HepG2 (cell line): ENCODE results near the gene ATG9A. TPM values are rescaled to one million over a fixed set of nuclear protein-coding genes. Genes with fewer than 3 reads are reported as not detected.

Experiments
- ARNTL ChIP-seq: sonication (generic); formaldehyde crosslinking; IDR thresholded peaks from 2 replicates; pipeline ENCODE4 v1.4.0; 2020; ENCODE audit warnings: mild to moderate bottlenecking, missing genetic modification reagents
- CERS6 ChIP-seq: sonication (generic); formaldehyde crosslinking; IDR thresholded peaks from 2 replicates; pipeline ENCODE4 v1.5.0; 2020; ENCODE audit warnings: missing genetic modification reagents
- FOSL2 ChIP-seq: sonication (generic); formaldehyde crosslinking; IDR thresholded peaks from 2 replicates; pipeline ENCODE4 v1.4.0; 2020; ENCODE audit warnings: missing genetic modification reagents
- FOXA1 ChIP-seq, 2 experiments: fragments of 450-650 bp in 1 of 2; sonication (generic) in 1 of 2; formaldehyde crosslinking in 1 of 2; IDR thresholded peaks; 2 replicates each; pipeline versions ENCODE4 v1.4.0 to v1.6.1; 2016 to 2020; ENCODE audit warnings: missing genetic modification reagents in 1 of 2
- GLI4 ChIP-seq: sonication (generic); formaldehyde crosslinking; IDR thresholded peaks from 2 replicates; pipeline ENCODE4 v1.5.1; 2020; ENCODE audit warnings: missing genetic modification reagents, mild to moderate bottlenecking, moderate library complexity, borderline replicate concordance
- IRF2 ChIP-seq: IDR thresholded peaks from 2 replicates; pipeline ENCODE4 v1.6.1; 2018; ENCODE audit warnings: missing genetic modification reagents, missing compliant biosample characterization
- KDM6A ChIP-seq: IDR thresholded peaks from 2 replicates; pipeline ENCODE4 v1.6.1; 2016; ENCODE audit warnings: low read depth
- NFE2L2 ChIP-seq: fragments of 150-350 bp; IDR thresholded peaks from 2 replicates; pipeline ENCODE4 v1.6.1; 2014; ENCODE audit warnings: low read length
- REST ChIP-seq, 2 experiments: IDR thresholded peaks; 2 replicates each; pipeline ENCODE4 v1.6.1; 2011 to 2012; ENCODE audit warnings: low read length in 2 of 2, borderline replicate concordance in 1 of 2, low read depth in 1 of 2, mild to moderate bottlenecking in 1 of 2, moderate library complexity in 1 of 2
- RNF219 ChIP-seq: sonication (generic); formaldehyde crosslinking; IDR thresholded peaks from 2 replicates; pipeline ENCODE4 v1.5.0; 2020; ENCODE audit warnings: mild to moderate bottlenecking, missing genetic modification reagents
- SOX6 ChIP-seq, 2 experiments: fragments of 450-650 bp in 1 of 2; sonication (generic) in 1 of 2; formaldehyde crosslinking in 1 of 2; IDR thresholded peaks; 2 replicates each; pipeline versions ENCODE4 v1.4.0 to v1.6.1; 2017 to 2020; ENCODE audit warnings: antibody characterized with exemption in 1 of 2, mild to moderate bottlenecking in 1 of 2, missing genetic modification reagents in 1 of 2
- UBTF ChIP-seq: sonication (generic); formaldehyde crosslinking; IDR thresholded peaks from 2 replicates; pipeline ENCODE4 v1.4.0; 2020; ENCODE audit warnings: mild to moderate bottlenecking, missing genetic modification reagents
- ZNF24 ChIP-seq: fragments of 450-650 bp; IDR thresholded peaks from 2 replicates; pipeline ENCODE4 v1.6.1; 2017; ENCODE audit warnings: antibody characterized with exemption, mild to moderate bottlenecking
- ZNF724P ChIP-seq: sonication (generic); formaldehyde crosslinking; IDR thresholded peaks from 2 replicates; pipeline ENCODE4 v1.8.0; 2022; ENCODE audit warnings: missing genetic modification reagents, borderline replicate concordance
- polyA plus RNA-seq, 8 experiments: library from polyadenylated mRNA; depleted of rRNA in 3 of 8; stranded (reverse) in 7 of 8; unstranded in 1 of 8; fragments of >200 nt; fragmentation: Illumina TruSeq in 4 of 8; extraction: Trizol in 4 of 8; gene quantifications; 2 replicates each; pipeline versions ENCODE4 v1.2.1 to v1.2.3, GENCODE V29; 2011 to 2016; ENCODE audit warnings: low read depth in 4 of 8, missing spikeins in 1 of 8, mixed read lengths in 1 of 8; ENCODE audit not compliant: insufficient read depth in 1 of 8
- total RNA-seq, 5 experiments: library from RNA; depleted of rRNA; stranded (reverse); fragments of >200 nt; fragmentation: Illumina TruSeq; extraction: Trizol; gene quantifications; 2 replicates each; pipeline ENCODE4 v1.2.3, GENCODE V29; 2016; ENCODE audit warnings: low read depth in 1 of 5
- TF ChIP-seq, protein P1 (sequence below): sonication (generic); formaldehyde crosslinking; IDR thresholded peaks from 2 replicates; pipeline ENCODE4 v1.4.0; 2020; ENCODE audit warnings: mild to moderate bottlenecking, missing genetic modification reagents
- TF ChIP-seq, protein P2 (sequence below): sonication (generic); formaldehyde crosslinking; IDR thresholded peaks from 2 replicates; pipeline ENCODE4 v1.5.1; 2020; ENCODE audit warnings: missing genetic modification reagents, mild to moderate bottlenecking, borderline replicate concordance

ATG9A gene
- total and polyA plus RNA-seq, 2 of the 13 experiments (the other 11 are each of a cell fraction or from before 2014, with no cell fraction given): 35.0 to 131 TPM

DNA sequence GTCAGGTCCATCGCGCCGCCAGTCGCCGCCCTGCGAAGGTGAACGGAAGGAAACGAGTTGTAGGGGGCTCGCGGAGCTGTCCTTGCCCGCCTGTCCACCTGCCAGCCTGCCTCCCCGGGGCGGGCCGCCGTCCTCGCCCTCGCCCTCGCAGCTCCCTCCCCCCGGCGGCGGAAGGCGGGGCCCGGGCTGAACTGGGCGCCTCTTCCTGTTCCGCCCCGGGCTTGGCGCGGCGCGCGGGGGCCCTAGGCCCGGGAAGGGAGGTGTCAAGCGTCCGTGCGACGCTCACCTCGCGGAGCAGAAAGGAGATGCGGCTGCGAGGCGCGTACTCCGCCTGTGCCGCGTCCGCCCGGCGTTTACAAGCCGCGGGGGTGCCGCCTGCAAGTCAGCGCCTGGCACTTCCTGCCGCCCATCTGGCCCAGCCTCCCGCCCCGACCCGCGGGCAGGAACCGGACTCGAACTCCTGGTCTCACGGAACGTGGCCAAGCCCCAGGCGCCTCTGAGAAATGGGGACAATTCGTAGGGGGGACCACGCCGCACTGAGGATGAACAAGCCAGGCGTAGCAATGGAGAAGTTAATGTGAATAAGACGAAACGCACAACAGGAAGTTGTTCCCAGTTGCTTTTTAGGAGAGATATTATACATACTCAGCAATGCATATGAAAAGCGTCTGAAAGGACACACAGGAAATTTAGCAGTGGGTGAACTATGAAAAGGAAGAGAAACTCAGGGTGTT, 52.5 kb downstream of the ATG9A start, which contains the start of gene CNPPD1 (continued):
- peak; percentile 94 for TF ChIP-seq UBTF (CRISPR knock-in tag)
- TF ChIP-seq, protein P1, sequence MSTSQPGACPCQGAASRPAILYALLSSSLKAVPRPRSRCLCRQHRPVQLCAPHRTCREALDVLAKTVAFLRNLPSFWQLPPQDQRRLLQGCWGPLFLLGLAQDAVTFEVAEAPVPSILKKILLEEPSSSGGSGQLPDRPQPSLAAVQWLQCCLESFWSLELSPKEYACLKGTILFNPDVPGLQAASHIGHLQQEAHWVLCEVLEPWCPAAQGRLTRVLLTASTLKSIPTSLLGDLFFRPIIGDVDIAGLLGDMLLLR (CRISPR knock-in tag): peak; percentile 99
- TF ChIP-seq NFE2L2: no peak
- no peak for TF ChIP-seq ZNF724P (CRISPR knock-in tag)
- no peak for TF ChIP-seq CERS6 (CRISPR knock-in tag)
- TF ChIP-seq KDM6A (CRISPR knock-in tag): no peak
- TF ChIP-seq IRF2 (CRISPR knock-in tag): peak; percentile 85; the same call in 1 of the 2 replicates
- peak; percentile 85 for TF ChIP-seq ARNTL
- TF ChIP-seq ZNF24: peak; percentile 37; the same call in 1 of the 2 replicates
- no peak for TF ChIP-seq FOXA1 (IDR thresholded peaks at IDR 0.05)
- TF ChIP-seq FOXA1 (CRISPR knock-in tag; IDR thresholded peaks at IDR 0.05): peak; percentile 59
- TF ChIP-seq GLI4 (CRISPR knock-in tag): no peak; the same call in 1 of the 2 replicates
- peak; percentile 50 for TF ChIP-seq FOSL2 (CRISPR knock-in tag)
- peak; percentile 95; the same call in 1 of the 2 replicates for TF ChIP-seq RNF219 (CRISPR knock-in tag)
- peak in 1 of 2 experiments; percentile 71; a peak in 1 of 4 replicates for TF ChIP-seq REST (IDR thresholded peaks at IDR 0.05; ENCODE audit: borderline replicate concordance in 1 of 2, low read depth in 1 of 2, low read length in 2 of 2)
- TF ChIP-seq, protein P2, sequence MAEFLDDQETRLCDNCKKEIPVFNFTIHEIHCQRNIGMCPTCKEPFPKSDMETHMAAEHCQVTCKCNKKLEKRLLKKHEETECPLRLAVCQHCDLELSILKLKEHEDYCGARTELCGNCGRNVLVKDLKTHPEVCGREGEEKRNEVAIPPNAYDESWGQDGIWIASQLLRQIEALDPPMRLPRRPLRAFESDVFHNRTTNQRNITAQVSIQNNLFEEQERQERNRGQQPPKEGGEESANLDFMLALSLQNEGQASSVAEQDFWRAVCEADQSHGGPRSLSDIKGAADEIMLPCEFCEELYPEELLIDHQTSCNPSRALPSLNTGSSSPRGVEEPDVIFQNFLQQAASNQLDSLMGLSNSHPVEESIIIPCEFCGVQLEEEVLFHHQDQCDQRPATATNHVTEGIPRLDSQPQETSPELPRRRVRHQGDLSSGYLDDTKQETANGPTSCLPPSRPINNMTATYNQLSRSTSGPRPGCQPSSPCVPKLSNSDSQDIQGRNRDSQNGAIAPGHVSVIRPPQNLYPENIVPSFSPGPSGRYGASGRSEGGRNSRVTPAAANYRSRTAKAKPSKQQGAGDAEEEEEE (CRISPR knock-in tag): no peak
- TF ChIP-seq SOX6 (IDR thresholded peaks at IDR 0.05): no peak
- peak; percentile 51 for TF ChIP-seq SOX6 (CRISPR knock-in tag; IDR thresholded peaks at IDR 0.05)
